GM21526 (cell line): Measurements from ENCODE around the gene IKZF1.
A peak's percentile ranks its signal among the peaks of the same experiment; 100 is the strongest.

Experiments
- ATAC-seq: cut with Tn5 transposase; IDR thresholded peaks from one replicate; pipeline ENCODE4 v1.9.1; 2021; ENCODE audit warnings: moderate library complexity; ENCODE audit not compliant: unreplicated experiment, low FRiP score

Gene IKZF1

DNA sequence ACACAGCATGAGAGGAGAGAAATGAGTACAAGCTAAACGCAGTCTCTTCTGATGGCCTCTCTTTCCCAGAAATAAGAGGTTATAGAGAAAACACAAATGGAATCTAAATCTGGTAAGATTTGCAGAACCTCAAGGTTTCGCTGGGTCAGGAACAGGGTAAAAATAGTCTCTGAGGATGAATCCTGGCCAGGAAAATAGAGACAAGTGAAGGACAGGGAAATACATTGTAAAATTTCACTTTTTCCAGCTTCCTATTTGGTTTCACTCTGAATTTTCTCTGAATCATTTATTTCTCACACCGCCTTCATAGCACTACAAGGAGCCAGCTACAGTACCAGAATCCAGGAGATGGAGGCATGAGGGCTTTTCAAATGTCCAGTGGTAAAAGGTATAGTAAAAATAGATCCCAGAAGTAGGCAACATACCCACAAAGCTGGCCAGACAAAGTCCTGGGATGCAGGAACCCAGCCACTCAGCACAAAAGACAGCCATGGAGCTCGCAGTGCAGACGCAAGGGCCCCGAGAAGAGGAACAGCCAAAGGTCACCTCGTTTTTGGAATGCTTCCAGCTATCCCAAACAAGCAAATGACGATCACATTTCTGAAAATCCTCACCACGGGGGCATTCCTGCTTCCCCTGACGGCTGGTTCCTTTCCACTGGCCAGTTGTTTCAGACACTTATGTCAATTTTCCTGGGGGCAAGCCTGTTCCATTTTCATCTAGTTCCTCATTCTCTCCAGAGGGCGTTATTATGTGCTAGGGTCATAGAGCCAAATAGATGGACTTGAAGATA is 21.5 kb upstream of the IKZF1 start:
- no peak for ATAC-seq

DNA sequence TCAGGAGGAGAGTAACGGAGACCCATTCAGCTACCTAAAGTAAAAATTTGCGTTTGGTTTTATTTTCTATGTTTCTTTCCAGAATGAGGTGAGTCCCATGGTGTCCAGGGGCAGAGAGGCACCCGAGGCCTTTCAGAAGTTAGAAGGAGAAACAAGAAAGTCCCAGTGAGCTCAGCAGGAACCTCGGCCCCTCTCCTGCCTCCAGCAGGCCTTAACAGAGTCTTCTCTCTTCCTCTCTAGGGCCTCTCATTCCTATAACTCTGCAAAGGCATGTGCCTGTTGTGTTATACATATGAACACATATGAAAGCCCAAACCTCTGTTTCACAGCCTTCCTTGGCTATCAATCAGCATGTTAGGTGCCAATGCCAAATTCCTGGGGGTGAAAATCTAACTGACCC is 20.8 kb upstream of the IKZF1 start:
- ATAC-seq, result no peak

DNA sequence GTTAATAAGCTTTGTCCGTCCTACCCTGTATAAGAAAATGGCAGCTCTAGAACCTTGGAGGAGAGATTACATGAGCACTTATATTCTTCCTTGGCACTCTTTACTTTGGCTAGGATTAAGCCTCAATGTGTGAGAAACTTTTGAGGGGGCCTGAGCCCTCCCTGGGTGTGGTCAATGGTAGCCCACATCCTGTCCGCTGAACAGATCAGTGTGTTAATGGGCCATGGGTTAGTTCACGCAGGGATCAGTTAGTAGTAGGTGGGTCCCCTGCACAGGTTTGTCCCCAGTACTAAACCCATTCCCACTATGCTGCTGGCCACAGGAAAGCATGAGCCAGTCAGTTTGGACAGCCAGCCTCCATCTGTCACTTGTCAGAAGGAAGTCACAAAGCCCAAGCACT is 20.2 kb upstream of the IKZF1 start:
- no peak for ATAC-seq

DNA sequence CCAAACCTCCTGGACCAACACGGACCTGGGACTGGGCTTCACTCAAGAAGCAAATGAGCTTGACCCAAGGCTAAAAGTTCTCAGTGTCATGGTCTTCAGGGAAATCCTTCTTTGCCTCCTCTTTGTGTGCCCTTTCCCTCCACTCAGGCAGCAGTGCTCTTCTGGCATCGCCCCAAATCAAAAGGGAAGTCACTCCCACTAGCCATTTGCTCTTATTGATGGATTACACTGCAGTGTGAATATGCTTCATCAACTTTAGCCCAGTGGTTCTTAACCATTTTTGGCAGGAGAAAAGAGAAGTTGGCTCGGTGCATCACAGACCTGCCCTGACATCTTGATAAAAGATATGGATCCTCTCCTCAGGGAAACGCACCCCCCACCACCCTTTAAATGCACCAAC is 19.2 kb upstream of the IKZF1 start:
- ATAC-seq, result no peak

DNA sequence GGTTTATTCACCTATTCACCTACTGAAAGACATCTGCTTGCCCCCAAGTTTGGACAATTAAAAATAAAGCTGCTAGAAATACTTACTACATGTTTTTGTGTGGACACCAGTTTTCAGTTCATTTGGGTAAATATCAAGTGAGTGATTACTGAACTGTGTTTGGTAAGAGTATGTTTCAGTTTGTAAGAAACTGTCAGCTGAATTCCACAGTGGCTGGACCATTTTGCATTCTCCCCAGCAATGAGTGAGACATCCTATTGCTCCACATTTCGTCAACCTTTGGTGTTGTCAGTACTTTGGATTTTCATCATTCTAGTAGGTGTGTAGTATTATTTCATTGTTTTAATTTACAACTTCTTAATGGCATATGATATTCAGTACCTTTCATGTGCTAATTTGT is 17.4 kb upstream of the IKZF1 start:
- ATAC-seq, result no peak

DNA sequence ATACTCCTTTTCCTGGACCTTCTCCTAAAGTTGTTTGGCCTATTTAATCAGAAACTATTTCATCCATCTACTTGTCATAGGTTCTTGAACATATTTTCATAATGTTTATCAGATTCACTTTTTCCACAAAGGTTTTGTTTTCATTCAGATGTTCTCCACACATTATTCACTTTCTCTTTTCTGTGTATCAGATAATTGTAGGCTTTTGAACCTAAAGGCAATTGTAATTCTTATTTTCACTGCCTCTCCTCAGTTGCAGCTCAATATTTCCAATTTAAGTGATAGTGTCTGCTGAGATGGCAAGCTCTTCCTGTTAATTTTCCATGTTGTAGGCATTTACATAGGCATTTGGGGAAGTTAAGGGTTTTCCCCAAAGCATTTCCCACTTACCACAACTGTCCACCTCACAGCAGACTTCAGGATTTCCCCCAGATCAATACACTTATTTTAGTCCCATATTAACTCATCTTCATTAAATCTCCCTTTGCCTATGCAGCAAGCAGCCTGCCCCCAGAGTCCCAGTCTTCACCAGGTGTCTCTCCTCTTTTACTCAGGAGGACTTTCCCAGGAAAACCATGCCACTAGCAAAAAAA is 12.3 kb upstream of the IKZF1 start:
- no peak for ATAC-seq

DNA sequence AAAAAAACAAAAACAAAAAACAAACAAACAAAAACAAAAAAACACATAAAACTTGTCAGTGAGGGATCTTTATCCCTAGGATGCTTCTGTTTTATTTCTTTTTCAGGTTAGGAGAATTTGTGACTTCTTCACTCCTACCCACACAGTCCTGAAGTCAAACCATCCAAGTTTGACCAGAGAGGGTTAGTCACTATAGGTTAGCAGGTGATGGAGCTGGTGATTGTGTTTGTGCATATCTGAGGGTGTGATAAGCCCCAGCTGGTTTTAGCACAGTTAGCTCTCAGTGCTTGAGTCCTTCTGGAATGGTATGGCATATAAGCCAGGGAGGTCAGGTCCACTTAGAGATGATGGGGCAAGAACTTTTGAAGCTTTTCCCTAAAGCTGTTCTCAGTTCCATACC is 11.8 kb upstream of the IKZF1 start:
- ATAC-seq, result no peak

DNA sequence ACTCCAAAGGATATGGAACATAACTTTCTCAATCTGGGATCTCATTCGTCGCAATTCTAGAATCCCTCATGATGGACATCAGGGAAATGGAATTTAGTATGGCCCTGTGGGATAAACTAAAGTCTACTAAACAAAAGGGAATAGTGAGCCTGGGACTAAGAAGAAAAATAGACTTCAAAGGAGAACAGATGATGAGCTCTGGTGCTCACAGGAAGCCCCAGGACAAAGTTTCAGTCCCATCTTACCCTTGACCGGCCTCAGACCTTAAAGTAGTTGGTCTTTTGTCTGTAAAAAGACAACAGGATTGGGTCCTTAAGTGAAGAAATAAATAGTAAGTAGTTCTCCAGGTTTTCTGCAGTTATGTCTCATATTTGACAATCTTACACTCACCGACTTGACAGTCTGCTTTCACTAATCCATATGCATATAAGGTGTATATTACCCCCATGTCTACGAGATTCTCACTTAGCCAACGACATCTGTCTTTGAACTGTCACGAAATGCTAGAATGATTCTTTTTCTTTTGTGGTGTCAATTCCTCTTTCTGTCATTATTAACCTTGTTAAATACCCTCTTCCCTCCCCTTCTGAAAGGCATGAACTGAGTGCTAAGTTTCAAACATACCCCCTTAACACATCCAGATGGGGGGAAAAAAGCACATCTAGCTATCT is 10.9 kb upstream of the IKZF1 start:
- ATAC-seq, result peak; percentile 79

DNA sequence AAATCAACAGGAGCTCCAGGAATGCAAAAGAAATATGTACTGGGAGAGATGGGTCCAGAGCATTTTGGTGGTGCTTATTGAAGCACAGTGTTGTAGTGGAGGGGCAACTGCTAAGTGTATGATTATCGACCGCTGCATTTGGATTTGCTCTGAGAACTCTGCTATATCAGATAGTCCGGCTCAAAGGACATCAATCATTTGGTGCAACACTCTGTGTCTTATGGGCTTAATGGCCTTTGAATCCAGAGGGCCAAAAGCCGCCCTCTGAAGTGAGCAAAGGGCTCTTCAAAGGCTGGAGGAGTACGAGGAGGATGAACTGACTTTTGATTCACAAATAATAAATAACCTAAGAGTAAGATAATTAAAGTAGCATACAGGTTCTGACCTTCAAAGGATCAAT is 9.4 kb upstream of the IKZF1 start:
- ATAC-seq, result no peak

DNA sequence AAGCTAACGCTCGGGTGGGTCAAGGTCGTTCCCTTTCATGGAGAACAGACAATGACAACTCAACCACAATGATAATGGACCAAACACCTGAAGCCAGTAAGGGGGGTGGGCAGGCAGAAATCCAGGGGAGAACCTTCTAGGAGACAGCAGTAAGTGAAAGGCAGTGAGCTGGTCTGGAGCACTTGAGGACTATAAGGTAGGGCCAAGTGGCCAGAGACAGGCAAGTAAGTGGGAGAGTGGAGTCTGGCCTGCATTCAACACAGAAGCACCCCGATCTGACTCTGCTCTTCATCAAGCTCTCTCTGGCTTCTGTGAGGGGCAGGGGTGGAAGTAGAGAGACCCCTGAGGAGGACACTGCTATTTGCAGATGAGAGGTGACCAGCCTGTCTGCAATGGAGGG is 7.7 kb upstream of the IKZF1 start:
- no peak for ATAC-seq

DNA sequence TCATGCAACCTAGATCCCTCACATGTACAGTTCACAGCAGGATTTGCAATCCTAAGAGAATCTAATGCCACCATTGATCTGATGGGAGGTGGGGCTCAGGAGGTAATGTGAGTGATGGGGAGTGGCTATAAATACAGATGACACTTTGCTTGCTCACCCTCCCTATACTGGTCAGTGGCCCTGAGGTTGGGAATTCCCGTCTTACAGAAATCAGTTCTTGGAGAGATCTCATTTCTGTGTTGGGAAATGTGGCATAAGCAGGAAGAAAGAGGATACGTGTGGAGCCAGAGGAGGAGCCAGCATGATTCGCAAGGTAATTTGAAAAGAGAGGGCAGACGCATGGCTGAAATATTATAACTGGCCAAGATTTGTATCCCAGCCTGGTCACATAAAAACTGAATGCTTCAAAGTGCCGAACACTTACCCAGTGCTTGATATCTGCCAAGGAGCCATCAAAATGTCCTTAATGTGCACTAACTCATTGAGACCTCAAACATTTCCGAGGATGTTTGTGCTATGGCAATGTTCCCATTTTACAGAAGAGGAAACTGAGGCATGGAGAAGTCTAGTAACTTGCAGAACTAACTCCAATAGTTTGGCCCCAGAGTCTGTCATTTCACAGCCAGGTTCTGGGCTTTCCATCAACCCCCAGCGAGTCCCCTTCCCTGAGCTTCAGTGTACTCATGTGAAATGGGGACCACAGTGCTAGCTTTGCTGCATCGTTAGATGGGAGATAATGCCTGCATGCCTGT is 5.5 kb upstream of the IKZF1 start:
- no peak for ATAC-seq

DNA sequence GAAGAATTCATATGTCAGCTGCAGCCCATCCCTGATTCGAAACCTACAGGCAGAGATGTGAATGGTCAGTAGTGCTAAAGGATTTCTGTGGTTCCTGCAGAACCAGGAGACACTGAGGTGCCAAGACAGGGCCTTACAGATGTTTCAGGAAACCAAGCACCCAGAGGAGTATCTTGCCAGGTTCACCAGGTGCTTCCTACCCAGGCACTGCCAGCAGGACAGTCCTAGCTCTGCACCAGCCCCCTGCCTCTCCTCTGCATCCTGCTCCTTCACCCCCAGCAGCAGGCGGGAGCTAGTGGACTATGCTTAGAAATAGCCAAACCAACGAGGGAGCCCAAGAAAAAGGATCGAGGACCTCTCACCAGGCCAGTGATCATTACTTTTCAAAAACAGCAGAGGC is 4.2 kb upstream of the IKZF1 start:
- ATAC-seq, result no peak

DNA sequence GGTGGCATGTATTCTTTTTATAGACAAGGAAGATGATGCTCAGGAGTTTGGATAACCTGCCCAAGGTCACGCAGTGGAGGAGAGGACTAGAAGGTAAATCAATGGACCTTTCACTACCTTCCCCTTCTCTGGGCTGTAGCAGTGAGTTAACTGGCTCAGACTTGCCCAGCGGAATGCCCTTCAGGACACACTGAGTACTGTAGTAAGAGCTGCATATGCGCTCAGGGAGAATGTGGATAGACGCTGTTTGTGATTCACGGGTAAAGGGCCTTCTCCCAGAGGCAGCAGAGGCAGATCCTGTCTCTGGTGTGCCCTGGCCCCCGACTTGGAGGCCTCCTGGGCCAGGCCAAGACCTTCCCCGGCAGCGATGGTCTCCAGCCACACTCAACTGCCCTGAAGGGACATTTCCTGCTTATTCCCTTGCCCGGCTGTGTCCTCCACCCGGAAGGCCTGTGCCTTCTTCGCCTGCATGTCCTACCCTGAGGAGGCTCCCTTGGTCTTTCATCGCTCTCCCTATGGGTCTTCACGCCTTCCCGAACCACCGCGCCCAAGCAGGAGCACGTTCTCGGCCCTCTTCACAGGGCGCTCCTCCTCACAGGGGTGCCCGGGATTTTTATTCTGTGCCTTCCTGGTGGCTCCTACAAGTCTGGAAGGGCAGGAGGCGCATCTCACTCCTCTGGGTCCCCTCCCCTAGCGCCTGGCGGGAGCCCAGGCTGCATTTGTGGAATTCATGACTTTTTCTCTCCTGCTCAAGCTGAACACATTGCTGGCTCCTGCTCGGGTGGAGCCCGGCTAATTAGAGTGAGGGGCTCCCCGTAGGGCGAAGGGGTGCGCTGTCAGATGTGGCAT is 1.8 kb upstream of the IKZF1 start:
- no peak for ATAC-seq

DNA sequence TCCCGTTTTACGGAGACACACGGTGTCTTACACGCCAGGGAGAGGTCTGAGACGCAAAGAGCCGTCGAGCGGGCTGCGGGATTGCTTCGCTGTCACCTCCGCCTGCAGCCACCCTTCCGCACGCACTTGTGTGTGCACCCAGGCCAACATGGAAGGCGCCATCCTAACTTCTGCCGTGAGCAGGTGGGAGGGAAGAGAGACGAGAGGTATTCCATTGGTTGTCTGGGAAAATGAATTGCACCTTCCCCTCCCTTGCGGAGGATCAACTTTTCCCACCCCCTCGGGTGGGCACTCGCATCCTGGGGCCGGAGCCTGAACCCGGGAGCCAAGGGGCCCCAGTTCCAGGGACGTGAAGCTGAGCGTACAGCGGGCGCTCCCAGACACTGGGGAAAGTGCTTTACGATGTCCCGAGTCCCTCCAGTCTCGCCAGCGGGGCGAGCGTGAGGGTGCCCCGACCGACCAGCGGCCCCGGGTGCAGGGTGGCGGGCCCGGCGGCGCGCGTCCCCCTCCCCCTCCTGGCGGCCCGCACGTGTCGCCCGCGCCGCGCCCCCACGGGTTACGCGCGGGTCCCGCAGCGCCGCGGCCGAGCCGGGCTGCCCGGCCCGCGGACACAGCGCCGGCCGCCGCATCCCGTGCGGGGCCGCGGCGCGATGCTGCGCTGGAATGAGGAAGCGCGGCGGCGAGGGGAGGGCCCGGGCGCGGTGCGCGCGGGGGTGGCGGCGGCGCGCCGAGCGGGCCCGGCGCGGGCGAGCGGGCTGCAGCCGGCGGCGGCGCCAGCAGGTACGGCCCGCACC is 984 bp upstream of the IKZF1 start:
- peak; percentile 12 for ATAC-seq

DNA sequence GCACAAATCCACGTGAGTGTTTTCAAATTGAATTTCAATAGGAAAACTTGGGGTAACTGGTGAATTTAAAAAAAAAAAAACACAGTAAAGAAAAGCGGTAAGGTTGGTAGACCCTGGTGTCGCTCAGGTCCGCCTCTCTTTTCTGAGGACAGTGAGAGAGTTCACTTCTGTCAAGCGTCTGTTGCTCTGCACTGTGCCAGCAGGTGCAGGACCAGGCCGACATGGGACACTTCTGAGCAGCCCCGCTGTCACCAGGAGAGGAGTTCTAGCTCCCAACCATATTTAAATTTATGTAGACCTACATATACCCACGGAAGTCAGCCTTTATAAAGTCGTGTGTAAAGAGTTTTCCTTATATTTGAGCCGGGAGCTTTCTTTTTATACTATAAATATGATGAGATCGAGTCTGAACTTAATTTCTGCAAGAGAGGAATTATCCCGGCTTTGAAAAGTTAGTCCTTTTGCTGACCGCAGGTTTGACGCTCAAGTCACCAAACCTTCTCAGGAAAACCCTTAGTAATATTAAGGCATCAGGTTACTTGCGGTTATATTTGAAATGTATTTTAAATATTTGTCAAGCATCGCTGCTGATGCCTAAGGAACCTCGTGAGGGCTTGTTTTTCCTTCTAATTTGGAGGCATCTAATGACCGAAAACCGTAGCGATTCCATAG is 531 bp downstream of the IKZF1 start:
- peak; percentile 33 for ATAC-seq

DNA sequence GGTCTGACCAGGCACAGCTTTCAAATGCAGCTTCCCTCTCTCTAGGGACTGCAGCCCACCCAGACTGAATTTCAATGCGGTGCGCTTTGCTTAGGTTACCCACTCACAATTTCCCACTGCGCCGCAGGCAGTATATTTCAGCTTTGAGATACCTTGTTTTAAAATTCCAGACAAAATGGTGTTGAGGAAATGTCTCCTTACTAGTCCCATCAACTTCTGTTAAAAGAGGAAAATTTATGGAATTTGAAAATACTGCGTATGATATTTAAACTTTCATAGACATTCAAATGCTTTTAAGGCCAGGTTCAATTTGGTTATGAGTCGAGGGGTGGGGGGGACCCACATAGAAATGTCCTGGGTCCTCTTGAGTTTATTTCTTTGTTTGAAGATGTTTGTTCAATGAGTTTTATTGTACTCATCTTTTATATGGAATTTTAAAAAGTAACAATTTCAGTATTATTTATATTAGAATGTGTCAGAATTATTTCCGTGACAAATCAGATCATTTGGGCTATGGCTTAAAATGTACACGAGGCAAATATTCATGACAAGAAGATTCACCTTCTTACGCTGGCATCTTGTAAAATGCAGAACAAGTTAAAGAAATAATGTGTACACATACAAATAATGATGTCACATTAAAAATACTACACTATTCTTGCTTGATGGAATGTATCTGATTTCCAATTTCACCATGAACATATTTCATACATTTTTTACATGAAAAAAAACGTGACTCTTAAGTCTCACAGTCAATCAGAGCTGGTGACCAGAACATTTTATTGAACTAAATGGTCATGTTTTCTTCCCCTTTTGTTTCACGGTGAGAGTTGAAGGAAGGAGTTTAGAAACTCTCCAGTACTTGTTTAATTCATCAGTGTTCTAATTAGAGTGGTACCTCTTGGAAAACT is 1.3 kb downstream of the IKZF1 start:
- no peak for ATAC-seq

DNA sequence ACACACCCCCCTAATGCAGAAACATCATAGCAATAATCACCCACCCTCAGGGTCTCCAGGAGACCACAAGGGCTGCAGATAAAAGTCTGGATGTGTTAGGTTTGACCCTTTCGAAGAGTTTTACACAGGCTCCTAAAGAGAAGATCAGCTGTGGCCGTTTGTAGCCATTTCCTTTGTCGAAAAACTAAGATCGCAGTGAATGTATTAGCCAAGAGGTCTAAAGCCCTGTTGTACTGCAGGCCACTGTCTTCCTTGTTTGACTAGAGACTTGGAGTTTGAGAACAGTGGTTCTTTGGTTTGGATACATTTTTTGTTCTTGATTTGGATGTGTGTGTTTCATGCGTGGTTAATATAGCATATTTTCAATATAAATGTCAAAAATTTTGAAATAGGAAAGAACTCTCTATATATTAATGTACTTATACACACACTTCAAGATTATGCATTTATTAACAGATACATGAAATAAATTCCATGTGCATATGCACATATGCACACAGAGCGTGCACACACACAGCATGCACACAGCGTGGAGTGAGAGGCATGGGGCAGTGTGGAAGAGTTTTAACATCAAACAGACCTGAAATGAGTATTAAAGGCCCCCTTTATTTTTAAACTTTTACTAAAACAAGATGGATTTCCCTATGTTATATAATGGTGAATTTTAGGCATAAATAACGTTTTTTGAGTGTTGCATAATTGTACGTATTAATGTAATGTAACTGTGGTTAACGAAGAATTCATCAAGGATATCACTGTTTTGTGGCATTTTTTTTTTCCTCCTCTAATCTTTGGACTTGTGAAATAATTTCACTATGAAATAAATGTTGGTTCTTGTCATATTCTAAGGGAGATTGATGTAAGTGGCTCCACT is 2.2 kb downstream of the IKZF1 start:
- no peak for ATAC-seq
